HG03175 (cell line): Measurements from ENCODE around the gene KIF18B.

ENCODE experiments used
- ATAC-seq: cut with Tn5 transposase; IDR thresholded peaks from one replicate; pipeline ENCODE4 v1.9.1; 2021; ENCODE audit warnings: mild to moderate bottlenecking, moderate library complexity; ENCODE audit not compliant: unreplicated experiment

KIF18B gene

DNA sequence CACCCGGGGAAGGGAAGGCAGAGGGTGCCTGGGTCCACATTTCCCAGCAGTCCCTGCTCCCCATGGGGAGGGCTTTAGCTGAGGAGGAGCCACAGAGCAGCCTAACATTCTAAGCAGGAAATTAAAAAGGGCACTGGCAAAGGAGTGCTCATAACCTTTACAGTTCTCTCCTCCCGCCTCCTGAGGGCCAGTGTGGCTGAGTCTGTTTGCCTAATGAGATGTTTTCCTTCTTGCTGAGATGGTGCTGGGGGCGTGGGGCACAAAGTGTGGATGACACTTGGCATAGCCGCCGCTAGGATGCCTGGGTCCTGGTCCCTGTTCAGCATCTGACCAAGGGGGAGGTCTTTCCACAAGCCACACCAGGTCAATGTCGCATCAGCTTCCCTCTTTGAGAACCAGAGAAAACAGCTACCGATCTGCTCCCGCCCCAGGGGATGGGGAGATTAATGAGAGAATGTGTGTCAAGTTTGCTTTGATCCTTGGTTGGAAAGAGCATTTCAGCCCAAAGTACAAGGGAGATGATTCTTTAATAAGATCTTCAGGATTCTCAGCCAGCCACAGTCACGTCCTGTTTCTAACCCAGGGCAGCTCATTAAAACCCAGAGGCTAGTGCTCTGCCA lies 5.8 kb downstream of the KIF18B start:
- ATAC-seq: no peak

DNA sequence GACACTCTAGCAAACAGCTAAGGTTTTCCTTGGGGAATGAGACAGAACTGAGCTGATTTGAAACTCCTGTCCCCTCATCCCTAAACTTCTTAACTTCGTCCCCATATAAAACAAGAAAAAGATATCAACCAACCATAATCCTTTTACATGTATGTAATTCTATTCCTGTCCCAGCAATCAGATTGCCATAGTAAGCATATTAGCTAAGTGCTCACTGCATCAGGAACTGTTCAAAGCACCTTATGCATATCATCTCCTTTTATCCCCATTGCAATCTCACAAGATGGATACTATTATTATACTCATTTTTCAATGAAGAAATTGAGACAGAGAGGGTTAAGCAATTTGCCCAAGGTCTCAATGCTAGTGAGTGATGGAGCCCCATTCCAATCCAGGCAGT lies 6.8 kb downstream of the KIF18B start:
- ATAC-seq: no peak

DNA sequence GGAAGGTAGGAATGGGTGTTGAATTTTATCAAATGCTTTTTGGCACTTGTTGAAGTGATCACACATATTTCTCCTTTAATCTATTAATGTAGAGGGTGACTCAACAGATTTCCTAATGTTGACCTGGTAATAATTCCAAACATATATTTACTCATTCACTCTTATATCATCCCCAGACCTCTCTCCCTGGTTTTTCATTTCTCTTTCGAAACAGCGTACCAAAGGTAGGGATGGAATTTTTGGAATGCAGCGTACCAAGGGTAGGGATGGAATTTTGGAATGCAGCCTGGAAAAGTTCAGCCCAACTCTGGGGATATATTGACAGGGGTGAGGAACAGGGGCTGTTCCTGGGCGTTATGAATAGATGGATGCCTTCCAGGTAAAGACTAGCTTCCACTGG lies 7.3 kb downstream of the KIF18B start:
- ATAC-seq: no peak

- ATAC-seq: no peak
Observed at GRCh38 chr17:44935116-44935515, 12.5 kb downstream of the KIF18B start.

- no peak for ATAC-seq
Observed at GRCh38 chr17:44934745-44935105, 12.8 kb downstream of the KIF18B start.

- no peak for ATAC-seq
Observed at GRCh38 chr17:44933824-44934744, 13.5 kb downstream of the KIF18B start.

GRCh38 chr17:44932787-44933097 lies 14.8 kb downstream of the KIF18B start:
- no peak for ATAC-seq

- ATAC-seq: no peak
Observed at GRCh38 chr17:44932096-44932786, 15.3 kb downstream of the KIF18B start.

DNA sequence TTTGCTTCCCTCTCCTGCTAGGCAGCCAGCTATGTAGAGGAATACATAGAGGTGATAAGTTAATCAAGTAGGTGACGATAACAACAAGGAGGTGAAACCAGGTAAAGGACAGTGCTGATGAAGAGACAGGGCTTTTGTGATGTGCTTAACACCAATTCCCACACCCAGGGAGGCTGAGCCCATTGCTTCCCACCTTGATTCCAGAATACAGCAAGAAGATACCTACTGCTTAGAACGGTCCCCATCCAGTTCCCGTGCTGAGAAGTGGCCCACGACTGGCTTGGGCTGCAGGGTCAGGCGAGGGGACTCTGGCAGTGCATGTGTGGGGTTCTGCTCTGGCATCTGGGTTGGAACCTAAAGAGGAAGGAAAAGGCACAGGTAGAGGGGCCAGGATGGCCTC lies 16.2 kb downstream of the KIF18B start:
- ATAC-seq: no peak

- ATAC-seq: no peak
Observed at GRCh38 chr17:44930667-44931066, 16.9 kb downstream of the KIF18B start.

DNA sequence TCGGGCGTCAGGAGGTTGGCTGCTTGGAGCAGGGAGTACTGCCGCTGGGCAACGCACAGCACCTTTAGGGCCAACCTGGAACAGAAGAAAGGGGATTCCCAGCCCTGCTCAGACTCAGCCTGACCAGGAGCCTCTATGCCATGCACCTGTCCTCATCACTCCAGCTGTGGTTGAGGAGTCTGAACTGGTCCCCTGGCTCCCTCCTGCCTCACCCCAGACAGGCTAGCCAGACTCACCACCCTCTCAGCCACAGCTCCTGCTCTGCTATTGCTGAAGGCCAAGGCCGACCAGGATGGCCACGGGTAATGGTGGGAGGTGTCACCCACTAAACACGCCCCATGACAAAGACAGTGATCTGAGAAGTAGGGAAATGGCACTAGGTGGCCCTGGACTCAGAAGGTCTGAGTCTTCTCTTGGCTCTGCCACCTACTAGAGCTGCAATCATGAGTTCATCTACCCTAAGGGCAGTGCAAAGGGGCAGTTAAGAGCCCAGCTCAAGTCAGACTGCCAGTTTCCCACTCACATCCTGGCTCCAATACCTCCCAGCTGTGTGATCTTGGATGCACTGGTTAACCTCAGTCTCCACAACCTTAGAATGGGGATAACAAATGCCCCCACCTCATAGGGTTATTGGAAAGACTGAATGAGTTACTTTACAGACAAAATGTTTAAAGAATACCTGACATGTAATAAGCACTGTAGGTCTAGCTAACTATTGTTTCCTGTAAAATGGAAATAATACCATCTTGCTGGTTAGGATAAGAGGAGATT lies 18.4 kb downstream of the KIF18B start:
- ATAC-seq: no peak

DNA sequence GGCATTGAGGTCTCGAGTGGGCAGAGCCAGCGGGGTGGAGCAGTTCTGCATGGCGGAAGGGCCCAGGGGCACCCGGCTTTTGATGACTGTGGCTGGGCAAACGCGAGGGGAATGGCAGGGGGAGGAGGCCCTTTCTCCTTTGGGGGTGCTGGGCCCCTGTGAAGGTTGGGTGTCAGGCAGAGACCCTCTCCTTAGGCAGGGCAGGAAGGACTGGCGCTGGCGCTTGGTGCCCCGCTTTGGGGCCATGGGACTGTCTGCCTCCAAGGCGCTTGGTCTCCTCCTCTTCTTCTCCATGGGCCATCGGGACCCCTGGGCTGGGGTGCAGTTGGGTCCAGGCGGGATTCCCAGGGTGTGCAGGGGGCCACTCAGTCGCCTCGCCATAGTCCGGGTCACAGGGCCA lies 19.4 kb downstream of the KIF18B start:
- no peak for ATAC-seq

DNA sequence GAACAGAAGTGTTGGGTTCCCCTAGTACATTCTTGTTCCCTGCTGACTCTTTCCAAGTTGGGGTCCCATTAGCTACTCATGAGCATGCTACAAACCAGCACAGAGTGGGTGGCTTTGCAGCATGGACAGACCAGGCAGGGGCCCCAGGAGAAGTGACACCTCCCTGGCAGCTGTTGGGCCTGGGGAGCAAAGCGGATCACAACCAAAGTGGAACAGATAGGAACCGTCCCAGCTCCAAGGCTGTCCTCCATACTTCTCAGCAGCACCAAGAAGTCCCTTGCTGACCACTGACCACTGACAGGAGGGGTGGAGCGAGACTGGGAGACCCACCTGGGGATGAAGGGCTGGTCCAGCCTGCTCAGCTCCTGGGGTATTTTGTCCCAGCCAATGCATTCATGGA lies 19.9 kb downstream of the KIF18B start:
- no peak for ATAC-seq

GRCh38 chr17:44926821-44927525 lies 20.6 kb downstream of the KIF18B start:
- no peak for ATAC-seq

DNA sequence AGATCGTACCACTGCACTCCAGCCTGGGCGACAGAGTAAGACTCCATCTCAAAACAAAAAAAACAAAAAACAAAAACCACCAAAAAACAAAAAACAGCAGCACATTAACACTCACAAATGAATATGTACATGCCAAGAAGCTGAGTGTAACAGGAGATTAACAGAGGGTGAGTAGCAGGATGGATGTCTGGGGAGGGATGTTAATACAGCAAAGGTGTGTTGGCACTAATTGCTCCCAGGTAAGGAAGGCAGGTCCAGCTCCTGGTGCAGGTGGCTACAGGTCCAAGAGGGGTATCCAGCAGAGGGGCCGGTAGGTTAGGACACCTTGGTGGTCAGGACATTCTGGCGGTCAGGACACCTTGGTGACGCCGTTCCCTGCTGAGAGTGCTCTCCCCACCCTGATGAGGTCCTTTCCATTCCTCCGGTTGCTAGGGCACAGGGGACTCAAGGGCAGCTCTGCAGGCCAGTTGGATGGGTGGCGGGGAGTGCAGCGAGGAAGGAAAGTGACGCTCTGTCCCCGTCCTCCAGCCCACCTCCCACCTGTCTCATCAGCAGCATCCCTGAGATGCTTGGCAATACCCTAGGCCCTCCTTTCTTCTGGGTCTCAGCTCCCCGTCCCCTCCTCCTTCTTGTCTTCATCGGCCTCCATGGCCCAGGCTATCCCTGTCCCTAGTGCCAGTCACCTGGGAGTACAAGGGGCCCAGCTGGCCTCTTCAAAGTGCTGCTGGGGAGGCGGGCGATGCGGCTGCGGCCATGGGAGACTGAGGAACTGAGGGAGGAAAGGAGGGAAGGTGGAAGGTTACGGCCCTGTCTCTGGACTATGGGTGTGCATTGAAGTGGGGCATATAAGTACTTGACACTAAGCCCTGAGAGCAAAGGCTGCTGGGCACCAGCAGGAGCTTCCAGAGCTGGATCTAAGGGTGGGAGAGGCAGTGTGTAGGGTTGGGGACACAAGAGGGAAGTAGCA lies 21.6 kb downstream of the KIF18B start:
- ATAC-seq: no peak

- ATAC-seq: no peak
Observed at GRCh38 chr17:44924107-44924544, 23.4 kb downstream of the KIF18B start.

GRCh38 chr17:44922746-44923470 lies 24.7 kb downstream of the KIF18B start:
- no peak for ATAC-seq

GRCh38 chr17:44922136-44922535 lies 25.4 kb downstream of the KIF18B start:
- ATAC-seq: no peak
